HepG2 (cell line): ENCODE data around the gene TACC3. TPM values are rescaled to one million over a fixed set of nuclear protein-coding genes. Genes with fewer than 3 reads are reported as not detected.
A peak's percentile ranks its signal among the peaks of the same experiment; 100 is the strongest.

Experiments used
- ATRX ChIP-seq: sonication (generic); formaldehyde crosslinking; IDR thresholded peaks from 2 replicates; pipeline ENCODE4 v1.4.0; 2020; ENCODE audit warnings: missing genetic modification reagents, borderline replicate concordance
- CREM ChIP-seq, 2 experiments: sonication (generic) in 1 of 2; formaldehyde crosslinking in 1 of 2; IDR thresholded peaks; 2 replicates each; pipeline versions ENCODE4 v1.4.0 to v1.6.1; 2016 to 2020; ENCODE audit warnings: antibody characterized with exemption in 1 of 2, mild to moderate bottlenecking in 1 of 2, missing genetic modification reagents in 1 of 2
- FOSL2 ChIP-seq: sonication (generic); formaldehyde crosslinking; IDR thresholded peaks from 2 replicates; pipeline ENCODE4 v1.4.0; 2020; ENCODE audit warnings: missing genetic modification reagents
- HNF4A ChIP-seq: sonication (generic); formaldehyde crosslinking; IDR thresholded peaks from 2 replicates; pipeline ENCODE4 v1.4.0; 2020; ENCODE audit warnings: missing genetic modification reagents
- KAT8 ChIP-seq: IDR thresholded peaks from 2 replicates; pipeline ENCODE4 v1.6.1; 2016; ENCODE audit warnings: missing genetic modification reagents, missing compliant biosample characterization
- KDM5A ChIP-seq: fragments of 200-600 bp; sonication (generic); IDR thresholded peaks from 2 replicates; pipeline ENCODE4 v1.7.0; 2018; ENCODE audit warnings: antibody characterized with exemption, mild to moderate bottlenecking, low read length, borderline replicate concordance
- LCORL ChIP-seq, 2 experiments: fragments of 450-650 bp in 1 of 2; sonication (generic) in 1 of 2; formaldehyde crosslinking in 1 of 2; IDR thresholded peaks; 2 replicates each; pipeline versions ENCODE4 v1.5.0 to v1.6.1; 2017 to 2020; ENCODE audit warnings: antibody characterized with exemption in 1 of 2, missing genetic modification reagents in 1 of 2
- ONECUT2 ChIP-seq: sonication (generic); formaldehyde crosslinking; IDR thresholded peaks from 2 replicates; pipeline ENCODE4 v1.4.0; 2020; ENCODE audit warnings: missing genetic modification reagents
- RBM22 ChIP-seq: fragments of 200-400 bp; formaldehyde crosslinking; optimal IDR thresholded peaks from 2 replicates; pipeline ENCODE3; 2017; ENCODE audit warnings: mild to moderate bottlenecking, low read length, moderate library complexity
- TARDBP ChIP-seq: sonication (generic); formaldehyde crosslinking; IDR thresholded peaks from 2 replicates; pipeline ENCODE4 v1.8.0; 2022; ENCODE audit warnings: mild to moderate bottlenecking, missing genetic modification reagents
- ZNF549 ChIP-seq: sonication (generic); formaldehyde crosslinking; IDR thresholded peaks from 2 replicates; pipeline ENCODE4 v1.5.0; 2020; ENCODE audit warnings: missing genetic modification reagents
- ZNF777 ChIP-seq: sonication (generic); formaldehyde crosslinking; IDR thresholded peaks from 2 replicates; pipeline ENCODE4 v1.4.0; 2020; ENCODE audit warnings: missing genetic modification reagents
- ZSCAN20 ChIP-seq: sonication (generic); formaldehyde crosslinking; IDR thresholded peaks from 2 replicates; pipeline ENCODE4 v1.4.0; 2020; ENCODE audit warnings: missing genetic modification reagents, mild to moderate bottlenecking, borderline replicate concordance
- polyA plus RNA-seq, 8 experiments: library from polyadenylated mRNA; depleted of rRNA in 3 of 8; stranded (reverse) in 7 of 8; unstranded in 1 of 8; fragments of >200 nt; fragmentation: Illumina TruSeq in 4 of 8; extraction: Trizol in 4 of 8; gene quantifications; 2 replicates each; pipeline versions ENCODE4 v1.2.1 to v1.2.3, GENCODE V29; 2011 to 2016; ENCODE audit warnings: low read depth in 4 of 8, missing spikeins in 1 of 8, mixed read lengths in 1 of 8; ENCODE audit not compliant: insufficient read depth in 1 of 8
- total RNA-seq, 5 experiments: library from RNA; depleted of rRNA; stranded (reverse); fragments of >200 nt; fragmentation: Illumina TruSeq; extraction: Trizol; gene quantifications; 2 replicates each; pipeline ENCODE4 v1.2.3, GENCODE V29; 2016; ENCODE audit warnings: low read depth in 1 of 5
- TF ChIP-seq, protein P1 (sequence below): sonication (generic); formaldehyde crosslinking; IDR thresholded peaks from 2 replicates; pipeline ENCODE4 v1.4.0; 2020; ENCODE audit warnings: missing genetic modification reagents
- TF ChIP-seq, protein P2 (sequence below): IDR thresholded peaks from 2 replicates; pipeline ENCODE4 v1.6.1; 2018; ENCODE audit warnings: missing genetic modification reagents
- TF ChIP-seq, protein P3 (sequence below): fragments of 450-650 bp; IDR thresholded peaks from 2 replicates; pipeline ENCODE4 v1.6.1; 2017; ENCODE audit warnings: mild to moderate bottlenecking
- TF ChIP-seq, protein P4 (sequence below): sonication (generic); formaldehyde crosslinking; IDR thresholded peaks from 2 replicates; pipeline ENCODE4 v1.8.0; 2022; ENCODE audit warnings: mild to moderate bottlenecking, missing genetic modification reagents
- TF ChIP-seq, protein P5 (sequence below): sonication (generic); formaldehyde crosslinking; IDR thresholded peaks from 2 replicates; pipeline ENCODE4 v1.5.1; 2020; ENCODE audit warnings: missing genetic modification reagents, mild to moderate bottlenecking, borderline replicate concordance

TACC3 gene
- total and polyA plus RNA-seq, 2 of the 13 experiments (the other 11 are each of a cell fraction or from before 2014, with no cell fraction given): 20.3 to 21.2 TPM

DNA sequence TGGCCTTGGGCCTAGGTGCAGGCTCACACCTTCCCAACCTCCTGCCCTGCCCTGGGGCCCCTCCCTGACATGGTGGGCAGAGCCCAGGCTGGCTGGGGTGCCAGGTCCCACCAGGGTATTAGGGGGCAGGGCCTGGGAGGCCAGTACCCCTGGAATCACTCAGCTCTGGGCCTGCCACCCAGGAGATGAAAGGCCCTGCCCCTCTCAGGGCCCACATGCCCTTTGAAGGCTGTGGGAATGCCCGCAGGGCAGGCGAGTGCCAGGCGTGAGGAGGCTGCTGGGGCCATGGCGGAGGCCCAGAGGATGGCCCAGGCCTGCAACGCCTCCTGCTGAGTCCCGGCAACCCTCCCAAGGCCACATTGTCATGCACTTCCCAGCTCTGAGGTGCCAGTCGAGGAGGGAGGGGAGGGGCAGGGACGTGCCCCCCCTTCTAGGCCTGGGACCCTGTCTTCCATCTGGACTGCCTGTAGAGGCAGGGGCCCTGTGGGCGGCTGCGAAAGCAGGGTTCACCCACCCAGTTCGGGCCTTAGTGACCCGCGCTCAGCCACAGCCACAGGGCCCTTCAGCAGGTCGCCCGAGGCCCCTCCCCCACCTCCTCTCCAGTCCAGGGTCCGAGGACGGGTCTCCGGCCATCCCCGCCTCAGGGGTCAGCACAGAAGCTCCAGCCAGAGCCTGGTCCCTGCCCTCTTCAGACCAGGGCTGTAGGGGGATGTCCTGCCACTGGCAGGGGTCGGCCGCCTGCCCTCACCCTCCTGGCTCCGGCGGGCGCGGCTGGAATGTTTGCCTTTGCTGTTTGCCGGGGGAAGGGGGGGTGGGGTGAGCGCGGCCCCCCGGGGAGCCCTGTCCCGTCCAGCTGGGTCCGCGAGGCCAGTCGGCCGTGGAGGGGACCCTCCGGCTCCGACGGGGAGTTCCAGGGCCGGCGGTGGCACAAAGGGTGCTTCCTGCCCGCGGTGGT is 45.1 kb downstream of the TACC3 start (continued):
- TF ChIP-seq, protein P1, sequence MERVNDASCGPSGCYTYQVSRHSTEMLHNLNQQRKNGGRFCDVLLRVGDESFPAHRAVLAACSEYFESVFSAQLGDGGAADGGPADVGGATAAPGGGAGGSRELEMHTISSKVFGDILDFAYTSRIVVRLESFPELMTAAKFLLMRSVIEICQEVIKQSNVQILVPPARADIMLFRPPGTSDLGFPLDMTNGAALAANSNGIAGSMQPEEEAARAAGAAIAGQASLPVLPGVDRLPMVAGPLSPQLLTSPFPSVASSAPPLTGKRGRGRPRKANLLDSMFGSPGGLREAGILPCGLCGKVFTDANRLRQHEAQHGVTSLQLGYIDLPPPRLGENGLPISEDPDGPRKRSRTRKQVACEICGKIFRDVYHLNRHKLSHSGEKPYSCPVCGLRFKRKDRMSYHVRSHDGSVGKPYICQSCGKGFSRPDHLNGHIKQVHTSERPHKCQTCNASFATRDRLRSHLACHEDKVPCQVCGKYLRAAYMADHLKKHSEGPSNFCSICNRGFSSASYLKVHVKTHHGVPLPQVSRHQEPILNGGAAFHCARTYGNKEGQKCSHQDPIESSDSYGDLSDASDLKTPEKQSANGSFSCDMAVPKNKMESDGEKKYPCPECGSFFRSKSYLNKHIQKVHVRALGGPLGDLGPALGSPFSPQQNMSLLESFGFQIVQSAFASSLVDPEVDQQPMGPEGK (CRISPR knock-in tag): peak; percentile 95
- peak; percentile 34; the same call in 1 of the 2 replicates for TF ChIP-seq KAT8 (CRISPR knock-in tag)
- TF ChIP-seq ZNF549: no peak
- TF ChIP-seq ZNF777 (CRISPR knock-in tag): peak; percentile 94
- TF ChIP-seq, protein P2, sequence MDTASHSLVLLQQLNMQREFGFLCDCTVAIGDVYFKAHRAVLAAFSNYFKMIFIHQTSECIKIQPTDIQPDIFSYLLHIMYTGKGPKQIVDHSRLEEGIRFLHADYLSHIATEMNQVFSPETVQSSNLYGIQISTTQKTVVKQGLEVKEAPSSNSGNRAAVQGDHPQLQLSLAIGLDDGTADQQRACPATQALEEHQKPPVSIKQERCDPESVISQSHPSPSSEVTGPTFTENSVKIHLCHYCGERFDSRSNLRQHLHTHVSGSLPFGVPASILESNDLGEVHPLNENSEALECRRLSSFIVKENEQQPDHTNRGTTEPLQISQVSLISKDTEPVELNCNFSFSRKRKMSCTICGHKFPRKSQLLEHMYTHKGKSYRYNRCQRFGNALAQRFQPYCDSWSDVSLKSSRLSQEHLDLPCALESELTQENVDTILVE (CRISPR knock-in tag): 0 out of 2 replicates have a peak, but pooled peaks have one; percentile 29
- TF ChIP-seq RBM22: peak; percentile 49
- no peak for TF ChIP-seq LCORL (IDR thresholded peaks at IDR 0.05)
- peak; percentile 94; the same call in 1 of the 2 replicates for TF ChIP-seq LCORL (CRISPR knock-in tag; IDR thresholded peaks at IDR 0.05)
- TF ChIP-seq TARDBP (CRISPR knock-in tag): peak; percentile 74
- TF ChIP-seq FOSL2 (CRISPR knock-in tag): no peak
- peak; percentile 92 for TF ChIP-seq HNF4A
- TF ChIP-seq ONECUT2 (CRISPR knock-in tag): peak; percentile 41; the same call in 1 of the 2 replicates
- no peak for TF ChIP-seq ATRX (CRISPR knock-in tag)
- TF ChIP-seq, protein P3, sequence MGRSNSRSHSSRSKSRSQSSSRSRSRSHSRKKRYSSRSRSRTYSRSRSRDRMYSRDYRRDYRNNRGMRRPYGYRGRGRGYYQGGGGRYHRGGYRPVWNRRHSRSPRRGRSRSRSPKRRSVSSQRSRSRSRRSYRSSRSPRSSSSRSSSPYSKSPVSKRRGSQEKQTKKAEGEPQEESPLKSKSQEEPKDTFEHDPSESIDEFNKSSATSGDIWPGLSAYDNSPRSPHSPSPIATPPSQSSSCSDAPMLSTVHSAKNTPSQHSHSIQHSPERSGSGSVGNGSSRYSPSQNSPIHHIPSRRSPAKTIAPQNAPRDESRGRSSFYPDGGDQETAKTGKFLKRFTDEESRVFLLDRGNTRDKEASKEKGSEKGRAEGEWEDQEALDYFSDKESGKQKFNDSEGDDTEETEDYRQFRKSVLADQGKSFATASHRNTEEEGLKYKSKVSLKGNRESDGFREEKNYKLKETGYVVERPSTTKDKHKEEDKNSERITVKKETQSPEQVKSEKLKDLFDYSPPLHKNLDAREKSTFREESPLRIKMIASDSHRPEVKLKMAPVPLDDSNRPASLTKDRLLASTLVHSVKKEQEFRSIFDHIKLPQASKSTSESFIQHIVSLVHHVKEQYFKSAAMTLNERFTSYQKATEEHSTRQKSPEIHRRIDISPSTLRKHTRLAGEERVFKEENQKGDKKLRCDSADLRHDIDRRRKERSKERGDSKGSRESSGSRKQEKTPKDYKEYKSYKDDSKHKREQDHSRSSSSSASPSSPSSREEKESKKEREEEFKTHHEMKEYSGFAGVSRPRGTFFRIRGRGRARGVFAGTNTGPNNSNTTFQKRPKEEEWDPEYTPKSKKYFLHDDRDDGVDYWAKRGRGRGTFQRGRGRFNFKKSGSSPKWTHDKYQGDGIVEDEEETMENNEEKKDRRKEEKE: no peak
- 0 out of 2 replicates have a peak, but pooled peaks have one; percentile 65 for TF ChIP-seq ZSCAN20 (CRISPR knock-in tag)
- TF ChIP-seq CREM (IDR thresholded peaks at IDR 0.05): peak; percentile 40; the same call in 1 of the 2 replicates
- TF ChIP-seq CREM (CRISPR knock-in tag; IDR thresholded peaks at IDR 0.05): no peak
- TF ChIP-seq, protein P4, sequence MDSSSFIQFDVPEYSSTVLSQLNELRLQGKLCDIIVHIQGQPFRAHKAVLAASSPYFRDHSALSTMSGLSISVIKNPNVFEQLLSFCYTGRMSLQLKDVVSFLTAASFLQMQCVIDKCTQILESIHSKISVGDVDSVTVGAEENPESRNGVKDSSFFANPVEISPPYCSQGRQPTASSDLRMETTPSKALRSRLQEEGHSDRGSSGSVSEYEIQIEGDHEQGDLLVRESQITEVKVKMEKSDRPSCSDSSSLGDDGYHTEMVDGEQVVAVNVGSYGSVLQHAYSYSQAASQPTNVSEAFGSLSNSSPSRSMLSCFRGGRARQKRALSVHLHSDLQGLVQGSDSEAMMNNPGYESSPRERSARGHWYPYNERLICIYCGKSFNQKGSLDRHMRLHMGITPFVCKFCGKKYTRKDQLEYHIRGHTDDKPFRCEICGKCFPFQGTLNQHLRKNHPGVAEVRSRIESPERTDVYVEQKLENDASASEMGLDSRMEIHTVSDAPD (CRISPR knock-in tag): no peak
- TF ChIP-seq KDM5A: no peak
- TF ChIP-seq, protein P5, sequence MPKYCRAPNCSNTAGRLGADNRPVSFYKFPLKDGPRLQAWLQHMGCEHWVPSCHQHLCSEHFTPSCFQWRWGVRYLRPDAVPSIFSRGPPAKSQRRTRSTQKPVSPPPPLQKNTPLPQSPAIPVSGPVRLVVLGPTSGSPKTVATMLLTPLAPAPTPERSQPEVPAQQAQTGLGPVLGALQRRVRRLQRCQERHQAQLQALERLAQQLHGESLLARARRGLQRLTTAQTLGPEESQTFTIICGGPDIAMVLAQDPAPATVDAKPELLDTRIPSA (CRISPR knock-in tag): 0 out of 2 replicates have a peak, but pooled peaks have one; percentile 63
